ENCODE results near the gene UBAC2. TPM values are rescaled to one million over a fixed set of nuclear protein-coding genes. Genes with fewer than 3 reads are reported as not detected.

Gene UBAC2
- total RNA-seq, 4 donors from 2014 or later, result 51.0 to 71.5 (median 61.1) TPM

GRCh38 chr13:99165753-99166587 is 34.7 kb upstream of the UBAC2 start:
- DNase-seq, result no peak
- Histone ChIP-seq H3K27ac (no peak overlapping the region), H3K36me3 (no peaks in the 10 kb centered on the region), H3K9me3 (no peaks in the 10 kb centered on the region), H3K27me3 (no peaks in the 10 kb centered on the region), H3K4me1 (no peaks in the 10 kb centered on the region), H3K4me3 (no peak overlapping the region)
- intact Hi-C loops (cut with DNase I; ENCODE audit: low total_unique reads) (no loop called here), in situ Hi-C loops (cut with MboI; ENCODE audit: low sequenced_read_pairs in 4 of 4) (no loop called here)
- TF ChIP-seq CTCF (IDR thresholded peaks at IDR 0.05 in 4 of 5, conservative IDR thresholded peaks at IDR 0.05 in 1 of 5) (no peak), POLR2A (IDR thresholded peaks at IDR 0.05) (no peak)
- no peak for ATAC-seq

DNA sequence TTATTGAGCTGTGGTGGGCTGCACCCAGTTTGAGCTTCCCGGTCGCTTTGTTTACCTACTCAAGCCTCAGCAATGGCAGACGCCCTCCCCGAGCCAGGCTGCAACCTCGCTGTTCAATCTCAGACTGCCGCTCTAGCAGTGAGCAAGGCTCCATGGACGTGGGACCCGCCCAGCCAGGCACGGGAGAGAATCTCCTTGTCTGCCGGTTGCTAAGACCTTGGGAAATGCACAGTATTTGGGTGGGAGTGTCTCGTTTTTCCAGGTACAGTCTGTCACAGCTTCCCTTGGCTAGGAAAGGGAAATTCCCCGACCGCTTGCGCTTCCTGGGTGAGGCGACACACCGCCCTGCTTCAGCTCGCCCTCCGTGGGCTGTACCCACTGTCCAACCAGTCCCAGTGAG is 27.7 kb upstream of the UBAC2 start:
- intact Hi-C loops (cut with DNase I; ENCODE audit: low total_unique reads), result no loop called here
- no peaks in the 10 kb centered on the region for H3K27me3 ChIP-seq
- no peaks in the 10 kb centered on the region for H3K9me3 ChIP-seq
- in situ Hi-C loops (cut with MboI; ENCODE audit: low sequenced_read_pairs in 4 of 4), result no loop called here
- no peak overlapping the region for H3K4me3 ChIP-seq
- H3K27ac ChIP-seq, result no peak overlapping the region
- TF ChIP-seq CTCF (IDR thresholded peaks at IDR 0.05 in 4 of 5, conservative IDR thresholded peaks at IDR 0.05 in 1 of 5), result no peak
- no peak for TF ChIP-seq POLR2A (IDR thresholded peaks at IDR 0.05)
- DNase-seq, result no peak
- no peaks in the 10 kb centered on the region for H3K4me1 ChIP-seq
- H3K36me3 ChIP-seq, result no peaks in the 10 kb centered on the region
- no peak for ATAC-seq

GRCh38 chr13:99173606-99174005 is 27.0 kb upstream of the UBAC2 start:
- intact Hi-C loops (cut with DNase I; ENCODE audit: low total_unique reads), result no loop called here
- DNase-seq (no peak), ATAC-seq (no peak)
- TF ChIP-seq CTCF (IDR thresholded peaks at IDR 0.05 in 4 of 5, conservative IDR thresholded peaks at IDR 0.05 in 1 of 5) (no peak), POLR2A (IDR thresholded peaks at IDR 0.05) (no peak)
- Histone ChIP-seq H3K36me3 (no peaks in the 10 kb centered on the region), H3K9me3 (no peaks in the 10 kb centered on the region), H3K4me3 (no peak overlapping the region), H3K27me3 (no peaks in the 10 kb centered on the region), H3K27ac (no peak overlapping the region), H3K4me1 (no peaks in the 10 kb centered on the region)
- in situ Hi-C loops (cut with MboI; ENCODE audit: low sequenced_read_pairs in 4 of 4), result no loop called here

DNA sequence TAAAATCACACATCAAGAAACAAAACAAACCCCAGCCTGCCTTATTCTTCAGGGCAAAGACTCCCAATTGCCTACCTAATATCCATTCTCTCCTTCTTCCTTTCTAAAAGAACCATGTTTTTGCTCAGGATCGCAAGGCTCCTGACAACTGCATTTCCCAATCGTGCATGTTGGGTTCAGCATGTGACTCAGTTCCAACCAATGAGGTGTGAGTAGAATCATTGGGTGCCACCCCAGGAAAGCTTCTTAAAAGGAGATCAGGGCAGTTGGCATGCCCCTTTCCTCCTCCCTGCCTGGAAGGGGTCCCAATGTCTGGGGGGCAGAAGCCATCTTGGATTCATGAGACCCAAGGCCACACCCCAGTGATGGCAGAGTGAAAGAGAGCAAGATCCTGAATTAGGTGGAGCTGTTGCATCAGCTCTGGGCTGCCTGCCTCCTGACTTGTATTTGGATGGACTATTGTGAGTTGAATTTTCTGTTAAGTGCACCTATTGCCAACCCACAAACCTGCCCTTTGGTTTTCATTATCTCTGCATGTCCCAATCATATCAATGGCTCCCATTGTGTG is 26.0 kb upstream of the UBAC2 start:
- no peak overlapping the region for H3K4me3 ChIP-seq
- no peak overlapping the region for H3K27ac ChIP-seq
- no peaks in the 10 kb centered on the region for H3K27me3 ChIP-seq
- H3K9me3 ChIP-seq, result no peaks in the 10 kb centered on the region
- H3K4me1 ChIP-seq, result no peaks in the 10 kb centered on the region
- in situ Hi-C loops (cut with MboI; ENCODE audit: low sequenced_read_pairs in 4 of 4), result loop anchor here (5.0 kb wide), 2 partner anchors 88 to 263 kb away; no protein-coding TSS in a partner anchor
- intact Hi-C loops (cut with DNase I; ENCODE audit: low total_unique reads), result loop anchor here (5.0 kb wide), 1 partner anchor 87 kb away; no protein-coding TSS in a partner anchor
- TF ChIP-seq CTCF (IDR thresholded peaks at IDR 0.05 in 4 of 5, conservative IDR thresholded peaks at IDR 0.05 in 1 of 5), result no peak
- TF ChIP-seq POLR2A (IDR thresholded peaks at IDR 0.05), result no peak
- H3K36me3 ChIP-seq, result no peaks in the 10 kb centered on the region
- ATAC-seq, result no peak
- DNase-seq, result no peak
